ENCODE data around the gene ORM2.

The ORM2 gene

DNA sequence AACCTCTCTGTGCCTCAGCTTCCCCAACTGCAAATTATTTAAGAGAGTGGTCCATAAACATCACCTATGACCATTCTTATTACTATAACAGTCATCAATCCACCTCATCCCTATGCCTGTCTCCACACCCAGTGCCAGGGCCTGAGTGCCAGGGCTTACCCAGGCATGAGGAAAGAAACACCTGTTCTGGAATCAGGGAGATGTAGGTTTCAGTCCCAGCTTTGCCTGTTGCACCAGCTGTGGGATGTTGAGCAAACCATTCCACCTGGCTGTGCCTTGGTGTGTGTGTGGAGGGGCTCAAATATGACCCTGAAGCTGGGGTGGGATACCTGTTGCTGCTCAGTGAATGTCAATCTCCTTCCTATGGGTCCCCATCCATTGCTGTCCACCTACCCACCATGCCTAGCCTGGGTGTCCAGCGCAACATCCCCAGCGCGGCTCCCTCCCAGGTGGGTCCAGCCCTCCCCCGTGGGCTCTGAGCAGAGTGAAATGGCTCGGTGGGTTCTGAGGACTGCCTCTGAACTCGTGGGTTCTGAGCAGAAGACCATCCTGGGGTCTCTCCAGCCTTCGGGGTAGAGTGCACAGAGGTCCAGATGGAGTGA, 41.8 kb downstream of the ORM2 start:
- peak overlapping the region; percentile 96 for H3K27ac ChIP-seq (ENCODE audit: low read length)
- H3K36me3 ChIP-seq (replicated peaks; ENCODE audit: low read depth, low read length), result peaks cover 69% of the 10 kb centered on the region
- H3K4me2 ChIP-seq (ENCODE audit: low read length), result peak overlapping the region; percentile 92
- no peaks in the 10 kb centered on the region for H3K27me3 ChIP-seq (ENCODE audit: low read depth, low read length)
- peak overlapping the region; percentile 23; the same call in 1 of the 2 replicates for H3K4me3 ChIP-seq (ENCODE audit: low read length)
- H3K4me1 ChIP-seq (ENCODE audit: low read length), result peaks cover 92% of the 10 kb centered on the region
- no peak overlapping the region for H2AFZ ChIP-seq (ENCODE audit: low read depth, low read length)
- H3K9ac ChIP-seq (ENCODE audit: low read length), result peak overlapping the region; percentile 91
- peaks cover 77% of the 10 kb centered on the region for H3K79me2 ChIP-seq (ENCODE audit: low read length)
- TF ChIP-seq EZH2phosphoT487 (IDR thresholded peaks at IDR 0.05; ENCODE audit: low read depth), result no peak
- TF ChIP-seq, protein P1, sequence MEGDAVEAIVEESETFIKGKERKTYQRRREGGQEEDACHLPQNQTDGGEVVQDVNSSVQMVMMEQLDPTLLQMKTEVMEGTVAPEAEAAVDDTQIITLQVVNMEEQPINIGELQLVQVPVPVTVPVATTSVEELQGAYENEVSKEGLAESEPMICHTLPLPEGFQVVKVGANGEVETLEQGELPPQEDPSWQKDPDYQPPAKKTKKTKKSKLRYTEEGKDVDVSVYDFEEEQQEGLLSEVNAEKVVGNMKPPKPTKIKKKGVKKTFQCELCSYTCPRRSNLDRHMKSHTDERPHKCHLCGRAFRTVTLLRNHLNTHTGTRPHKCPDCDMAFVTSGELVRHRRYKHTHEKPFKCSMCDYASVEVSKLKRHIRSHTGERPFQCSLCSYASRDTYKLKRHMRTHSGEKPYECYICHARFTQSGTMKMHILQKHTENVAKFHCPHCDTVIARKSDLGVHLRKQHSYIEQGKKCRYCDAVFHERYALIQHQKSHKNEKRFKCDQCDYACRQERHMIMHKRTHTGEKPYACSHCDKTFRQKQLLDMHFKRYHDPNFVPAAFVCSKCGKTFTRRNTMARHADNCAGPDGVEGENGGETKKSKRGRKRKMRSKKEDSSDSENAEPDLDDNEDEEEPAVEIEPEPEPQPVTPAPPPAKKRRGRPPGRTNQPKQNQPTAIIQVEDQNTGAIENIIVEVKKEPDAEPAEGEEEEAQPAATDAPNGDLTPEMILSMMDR (IDR thresholded peaks at IDR 0.05; ENCODE audit: low read depth, low read length), result no peak
- peaks cover 7% of the 10 kb centered on the region; the same call in 1 of the 2 replicates for H4K20me1 ChIP-seq (ENCODE audit: insufficient read depth, low read length)
- no peaks in the 10 kb centered on the region for H3K9me3 ChIP-seq (ENCODE audit: insufficient read depth, low read length)

DNA sequence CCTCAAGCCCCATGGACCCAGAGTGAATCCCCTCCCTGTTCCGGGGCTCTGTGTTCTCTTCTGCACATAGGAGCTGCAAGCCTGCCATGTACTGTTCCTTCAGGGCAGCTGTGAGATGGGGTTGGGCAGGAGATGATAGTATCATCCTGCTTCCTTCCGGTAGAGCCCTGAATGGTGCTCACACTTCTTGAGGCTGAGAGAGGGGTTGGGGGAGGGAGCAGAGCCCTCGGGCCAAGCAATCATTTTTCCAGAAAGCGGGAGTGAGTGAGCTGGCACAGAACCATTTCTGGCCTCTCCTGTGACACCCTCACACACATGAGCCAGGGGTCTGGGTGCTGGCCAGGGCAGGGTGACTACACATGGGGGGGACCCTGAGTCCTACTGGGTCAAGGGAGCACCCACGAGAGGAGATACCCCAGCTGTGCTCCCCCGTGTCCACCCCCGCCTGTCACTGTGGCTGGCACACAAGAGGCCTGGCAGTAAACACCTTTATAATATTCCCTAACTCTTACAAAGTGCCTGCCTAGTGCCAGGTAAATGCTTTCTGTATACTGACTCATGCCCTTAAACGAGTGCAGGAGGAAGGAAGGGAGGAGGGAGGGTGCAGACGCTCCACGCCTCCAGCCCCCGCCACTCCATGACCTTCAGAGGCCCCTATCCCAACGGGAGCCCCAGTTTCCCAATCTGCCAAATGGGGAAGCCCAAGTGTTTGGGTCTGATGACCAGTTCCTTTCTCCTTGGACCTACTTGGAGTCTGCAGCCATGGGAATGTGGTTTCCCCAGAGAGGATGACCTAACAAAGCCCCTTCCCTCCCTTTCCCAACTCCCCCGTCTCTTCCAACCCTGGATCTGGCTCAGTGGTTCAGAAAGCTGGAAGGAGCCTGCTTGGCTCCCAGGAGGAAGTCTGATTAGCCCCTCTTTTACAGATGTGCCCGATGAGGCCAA, 42.6 kb downstream of the ORM2 start:
- H3K79me2 ChIP-seq (ENCODE audit: low read length), result peaks cover 82% of the 10 kb centered on the region
- peaks cover 72% of the 10 kb centered on the region for H3K36me3 ChIP-seq (replicated peaks; ENCODE audit: low read depth, low read length)
- peaks cover 85% of the 10 kb centered on the region for H3K4me1 ChIP-seq (ENCODE audit: low read length)
- no peak overlapping the region for H2AFZ ChIP-seq (ENCODE audit: low read depth, low read length)
- H3K4me3 ChIP-seq (ENCODE audit: low read length), result peak overlapping the region; percentile 23; the same call in 1 of the 2 replicates
- peak overlapping the region; percentile 92 for H3K4me2 ChIP-seq (ENCODE audit: low read length)
- peaks cover 7% of the 10 kb centered on the region; the same call in 1 of the 2 replicates for H4K20me1 ChIP-seq (ENCODE audit: insufficient read depth, low read length)
- no peak for TF ChIP-seq EZH2phosphoT487 (IDR thresholded peaks at IDR 0.05; ENCODE audit: low read depth)
- TF ChIP-seq, protein P1 (IDR thresholded peaks at IDR 0.05; ENCODE audit: low read depth, low read length), result no peak
- H3K27me3 ChIP-seq (ENCODE audit: low read depth, low read length), result no peaks in the 10 kb centered on the region
- peak overlapping the region; percentile 96 for H3K27ac ChIP-seq (ENCODE audit: low read length)
- no peaks in the 10 kb centered on the region for H3K9me3 ChIP-seq (ENCODE audit: insufficient read depth, low read length)
- H3K9ac ChIP-seq (ENCODE audit: low read length), result peak overlapping the region; percentile 91

DNA sequence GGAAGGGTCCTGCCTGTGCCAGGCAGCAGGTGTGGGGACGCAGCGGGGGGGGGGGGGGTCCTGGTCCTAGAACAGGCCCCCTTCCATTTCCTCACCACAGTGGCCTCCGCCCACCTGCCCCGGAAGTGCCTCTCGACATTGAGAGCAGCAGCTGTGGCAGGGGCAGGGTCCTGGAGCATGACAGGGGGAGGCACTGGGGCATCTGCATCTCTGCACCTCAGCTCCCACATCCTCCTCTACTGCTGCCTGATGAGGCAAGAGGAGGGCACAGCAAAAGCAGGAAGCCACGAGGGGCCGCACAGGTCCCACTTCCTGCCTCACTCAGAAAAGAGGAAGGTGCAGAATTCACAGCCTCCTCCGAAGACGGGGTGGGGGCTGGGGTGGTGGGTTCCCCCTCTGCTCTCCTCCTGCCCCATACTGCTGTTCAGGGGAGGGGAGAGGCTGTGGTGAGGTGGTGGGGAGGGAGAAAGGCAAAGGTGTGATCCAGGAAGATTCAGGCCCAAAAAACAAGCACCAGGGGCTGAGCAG, 43.3 kb downstream of the ORM2 start:
- Histone ChIP-seq H3K79me2 (ENCODE audit: low read length) (peaks cover 82% of the 10 kb centered on the region), H3K27ac (ENCODE audit: low read length) (peak overlapping the region; percentile 96), H3K4me2 (ENCODE audit: low read length) (peak overlapping the region; percentile 92), H2AFZ (ENCODE audit: low read depth, low read length) (no peak overlapping the region), H3K9me3 (ENCODE audit: insufficient read depth, low read length) (no peaks in the 10 kb centered on the region), H3K36me3 (replicated peaks; ENCODE audit: low read depth, low read length) (peaks cover 71% of the 10 kb centered on the region), H4K20me1 (ENCODE audit: insufficient read depth, low read length) (peaks cover 8% of the 10 kb centered on the region; the same call in 1 of the 2 replicates), H3K9ac (ENCODE audit: low read length) (peak overlapping the region; percentile 91), H3K27me3 (ENCODE audit: low read depth, low read length) (no peaks in the 10 kb centered on the region), H3K4me3 (ENCODE audit: low read length) (peak overlapping the region; percentile 23; the same call in 1 of the 2 replicates), H3K4me1 (ENCODE audit: low read length) (peaks cover 81% of the 10 kb centered on the region)
- no peak for TF ChIP-seq EZH2phosphoT487 (IDR thresholded peaks at IDR 0.05; ENCODE audit: low read depth)
- TF ChIP-seq, protein P1 (IDR thresholded peaks at IDR 0.05; ENCODE audit: low read depth, low read length), result no peak; the same call in 1 of the 2 replicates

Data from OCI-LY3 (cell line).